Brain pericyte (primary cell): Measurements from ENCODE around the gene ATIC.

Experiments
- DNase-seq: peaks from one replicate; pipeline ENCODE4 v3.0.0-alpha.2; 2012; ENCODE audit warnings: low read depth, low spot score

The ATIC gene

DNA sequence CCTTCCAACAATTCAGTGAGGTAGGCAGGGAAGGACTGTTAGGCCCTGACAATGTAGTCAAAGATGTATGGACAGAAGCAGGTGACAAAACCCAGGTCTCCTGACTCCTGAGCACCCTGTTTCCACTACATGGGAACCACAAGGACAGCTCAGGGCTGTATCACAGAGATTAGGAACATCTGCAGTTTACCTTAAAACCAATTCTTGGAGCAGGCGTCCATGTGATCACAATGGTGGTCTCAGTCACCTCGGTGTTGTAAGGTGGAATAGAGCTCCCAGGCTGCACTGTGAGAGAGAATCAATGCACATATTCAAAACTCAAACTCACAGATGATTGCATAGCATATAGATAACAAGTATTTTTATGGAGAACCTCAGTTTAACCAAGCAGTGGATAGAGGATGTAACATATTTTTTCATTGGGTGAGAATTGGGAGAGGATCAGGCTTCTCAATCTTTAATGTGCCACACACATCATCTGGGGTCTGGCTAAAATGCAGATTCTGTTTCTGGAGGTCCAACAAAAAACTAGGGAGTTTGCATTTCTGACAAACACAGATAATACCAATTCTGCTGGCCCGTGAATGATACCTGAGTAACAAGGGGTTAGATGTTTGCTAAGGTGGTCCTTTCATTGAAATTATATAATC is 87.3 kb downstream of the ATIC start:
- DNase-seq: no peak
